HAP-1 (cell line): Measurements from ENCODE around the gene AGFG1.

Source experiments
- DNase-seq, 2 experiments: peaks; one replicate each; pipeline ENCODE4 v3.0.0-alpha.2; 2016 to 2020; ENCODE audit warnings: low spot score in 2 of 2
- H3K27me3 ChIP-seq: fragments of 250-450 bp; sonication (Bioruptor Pico); 2 replicates; pipeline ENCODE4 v1.5.1; 2020; ENCODE audit warnings: low read depth, mild to moderate bottlenecking, moderate library complexity
- H3K36me3 ChIP-seq: fragments of 250-450 bp; sonication (Bioruptor Pico); replicated peaks from 2 replicates; pipeline ENCODE4 v1.5.1; 2020; ENCODE audit warnings: mild to moderate bottlenecking
- H3K4me1 ChIP-seq: fragments of 250-450 bp; sonication (Bioruptor Pico); 2 replicates; pipeline ENCODE4 v1.5.1; 2020; ENCODE audit warnings: mild to moderate bottlenecking
- H3K4me3 ChIP-seq: fragments of 250-450 bp; sonication (Bioruptor Pico); 2 replicates; pipeline ENCODE4 v1.5.1; 2020; ENCODE audit warnings: mild to moderate bottlenecking, moderate library complexity
- H3K9me3 ChIP-seq: fragments of 250-450 bp; sonication (Bioruptor Pico); 2 replicates; pipeline ENCODE4 v1.5.1; 2020; ENCODE audit warnings: mild to moderate bottlenecking, moderate library complexity
- in situ Hi-C: fragments of 300-500 bp; cut with MboI; formaldehyde crosslinking; loops from 3 replicates; pipeline ENCODE4 v1.14.3; 2020; ENCODE audit warnings: low sequenced_read_pairs, inconsistent platforms, mixed read lengths

The AGFG1 gene

DNA sequence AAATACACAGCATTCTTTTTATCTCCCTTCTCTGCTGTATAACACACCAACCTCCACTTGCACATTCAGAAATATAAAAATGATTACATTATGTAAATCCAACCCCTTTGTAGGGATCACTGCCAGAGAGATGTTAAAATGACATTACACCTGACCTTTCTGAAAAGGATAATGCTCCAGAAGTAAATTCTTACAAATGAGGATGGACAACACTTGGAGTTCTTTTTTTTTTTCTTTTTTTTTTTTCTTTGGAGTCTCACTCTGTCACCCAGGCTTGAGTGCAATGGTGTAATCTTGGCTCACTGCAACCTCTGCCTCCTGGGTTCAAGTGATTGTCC, 20.3 kb upstream of the AGFG1 start:
- Histone ChIP-seq H3K9me3 (no peaks in the 10 kb centered on the region), H3K36me3 (no peaks in the 10 kb centered on the region), H3K27me3 (no peaks in the 10 kb centered on the region), H3K4me3 (no peak overlapping the region), H3K4me1 (no peaks in the 10 kb centered on the region)
- no peak for DNase-seq
- in situ Hi-C loops = loop anchor here (25.0 kb wide), 1 partner anchor 314 kb away; no protein-coding TSS in a partner anchor

DNA sequence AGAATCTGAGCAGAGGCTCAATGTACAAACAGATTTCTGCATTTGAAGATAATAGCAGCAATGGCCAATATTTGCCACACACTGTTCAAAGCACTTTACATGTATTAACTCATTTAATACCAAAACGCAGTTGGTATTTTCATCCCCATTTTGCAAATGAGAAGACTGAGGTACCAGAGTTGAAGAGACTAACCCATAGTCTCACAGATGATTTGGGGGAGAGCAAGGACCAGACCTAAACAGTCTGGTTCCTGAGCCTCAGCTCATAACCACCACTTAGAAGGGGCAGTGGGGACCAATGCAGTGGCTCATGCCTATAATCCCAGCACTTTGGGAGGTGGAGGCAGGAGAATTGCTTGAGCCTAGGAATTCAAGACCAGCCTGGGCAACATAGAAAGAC, 18.1 kb upstream of the AGFG1 start:
- in situ Hi-C loops = loop anchor here (25.0 kb wide), 1 partner anchor 317 kb away; no protein-coding TSS in a partner anchor
- no peaks in the 10 kb centered on the region for H3K9me3 ChIP-seq
- no peak overlapping the region for H3K4me3 ChIP-seq
- no peaks in the 10 kb centered on the region for H3K27me3 ChIP-seq
- H3K4me1 ChIP-seq = no peaks in the 10 kb centered on the region
- DNase-seq = no peak
- no peaks in the 10 kb centered on the region for H3K36me3 ChIP-seq

DNA sequence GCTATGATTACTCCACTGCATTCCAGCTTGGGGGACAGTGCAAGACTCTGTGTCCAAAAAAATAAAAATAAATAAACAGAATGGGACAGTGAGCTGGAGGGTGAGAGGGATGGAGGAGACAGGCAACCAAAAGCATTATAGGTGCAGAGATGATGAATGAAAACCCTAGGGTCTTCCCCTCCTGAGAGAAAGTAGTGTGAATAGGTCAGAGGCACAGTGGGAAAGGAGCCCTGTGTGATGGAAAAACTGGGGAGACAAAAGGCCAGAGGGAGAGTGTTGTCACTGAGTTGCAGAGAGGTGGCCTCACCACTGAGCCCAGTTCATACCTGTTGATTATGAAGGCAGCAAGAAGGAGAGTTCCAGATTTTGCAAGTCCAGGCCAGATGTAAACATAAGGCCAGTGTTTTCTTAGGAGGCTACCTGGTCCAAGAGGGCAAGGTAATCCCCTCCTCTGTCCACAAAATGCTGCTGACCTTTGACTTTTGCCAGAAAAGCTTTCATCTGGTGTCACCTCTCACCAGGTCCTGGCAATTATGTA, 17.6 kb upstream of the AGFG1 start:
- no peak for DNase-seq
- in situ Hi-C loops = loop anchor here (25.0 kb wide), 1 partner anchor 317 kb away; no protein-coding TSS in a partner anchor
- no peak overlapping the region for H3K4me3 ChIP-seq
- no peaks in the 10 kb centered on the region for H3K36me3 ChIP-seq
- no peaks in the 10 kb centered on the region for H3K9me3 ChIP-seq
- no peaks in the 10 kb centered on the region for H3K4me1 ChIP-seq
- no peaks in the 10 kb centered on the region for H3K27me3 ChIP-seq

DNA sequence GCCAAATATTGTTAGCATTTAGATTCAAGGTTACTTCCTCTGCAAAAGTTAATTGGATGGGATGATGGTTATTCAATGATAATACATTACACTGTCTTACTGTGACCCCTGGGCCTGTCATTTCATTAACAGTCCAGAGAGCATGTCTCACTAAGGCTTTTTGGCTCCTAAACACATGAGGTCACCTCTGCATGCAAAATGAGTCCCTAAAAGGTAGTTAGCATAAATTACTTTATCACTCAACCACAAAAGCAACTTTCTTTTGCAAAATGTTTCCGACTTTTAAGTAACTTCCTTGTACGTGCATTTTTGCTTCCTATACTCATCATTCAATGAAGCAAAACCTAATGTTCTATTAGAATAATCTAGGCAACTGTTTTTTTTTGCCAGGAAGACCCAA, 16.8 kb upstream of the AGFG1 start:
- Histone ChIP-seq H3K27me3 (no peaks in the 10 kb centered on the region), H3K9me3 (no peaks in the 10 kb centered on the region), H3K4me1 (no peaks in the 10 kb centered on the region), H3K4me3 (no peak overlapping the region), H3K36me3 (no peaks in the 10 kb centered on the region)
- no peak for DNase-seq
- in situ Hi-C loops = loop anchor here (25.0 kb wide), 1 partner anchor 318 kb away; no protein-coding TSS in a partner anchor

DNA sequence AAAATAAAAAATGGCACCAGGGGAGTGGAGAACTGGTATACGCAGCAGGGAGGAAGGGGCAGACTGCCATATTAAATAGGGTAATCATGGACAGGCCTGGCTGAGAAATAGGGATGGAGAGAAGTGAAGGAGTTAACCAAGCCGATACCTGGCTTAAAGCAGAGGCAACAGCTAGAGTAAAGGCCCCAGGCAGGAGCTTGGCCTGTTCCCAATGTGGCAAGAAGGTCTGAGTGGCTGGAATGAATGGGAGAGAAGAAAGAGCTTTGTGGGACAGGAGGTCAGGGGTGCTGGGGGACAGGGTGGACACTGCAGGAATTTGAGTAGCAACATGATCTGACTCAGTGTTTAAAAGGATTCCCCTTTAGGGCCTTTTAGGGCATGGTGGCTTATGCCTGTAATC, 15.9 kb upstream of the AGFG1 start:
- no peaks in the 10 kb centered on the region for H3K36me3 ChIP-seq
- DNase-seq = no peak
- in situ Hi-C loops = loop anchor here (25.0 kb wide), 1 partner anchor 319 kb away; no protein-coding TSS in a partner anchor
- H3K4me1 ChIP-seq = no peaks in the 10 kb centered on the region
- H3K9me3 ChIP-seq = no peaks in the 10 kb centered on the region
- no peaks in the 10 kb centered on the region for H3K27me3 ChIP-seq
- no peak overlapping the region for H3K4me3 ChIP-seq

DNA sequence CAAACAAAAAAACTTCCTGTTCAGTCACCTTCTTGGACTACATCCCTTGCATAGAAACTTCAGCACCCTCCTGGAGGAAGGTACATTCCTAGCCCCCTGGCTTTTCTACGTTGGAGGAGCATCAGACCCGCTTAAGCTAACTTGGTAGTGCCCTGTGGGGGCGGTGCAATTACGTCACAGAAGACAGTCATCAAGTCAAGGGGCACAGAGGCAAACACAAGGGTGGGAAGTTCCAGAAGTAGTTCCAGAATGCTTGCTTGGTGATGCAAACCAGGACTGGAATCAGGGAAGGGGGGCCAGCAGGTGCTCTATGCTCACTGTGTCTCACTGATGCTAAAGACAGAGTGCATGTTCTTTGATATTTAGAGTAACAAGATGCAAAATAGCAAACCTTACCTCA, 15.2 kb upstream of the AGFG1 start:
- DNase-seq = no peak

DNA sequence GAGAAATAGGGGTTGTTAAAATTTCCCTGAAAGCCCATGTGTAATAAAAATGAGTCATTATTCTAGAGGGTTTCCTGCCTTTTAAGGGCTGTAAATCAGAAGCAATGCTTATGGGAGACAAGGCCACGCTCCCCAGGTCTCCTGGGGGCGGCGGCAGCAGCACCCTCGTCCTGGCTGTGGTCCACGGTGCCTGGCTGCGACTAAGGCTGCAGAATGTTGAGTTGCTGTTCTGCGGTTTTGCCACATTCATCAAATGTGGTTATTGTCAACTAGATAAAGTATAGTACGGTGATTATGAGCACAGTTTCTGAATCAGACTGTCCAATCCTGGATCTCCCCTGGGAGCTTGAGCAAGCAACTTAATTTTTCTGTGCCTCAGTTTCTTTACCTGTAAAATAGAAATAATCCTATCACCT, 11.9 kb upstream of the AGFG1 start:
- in situ Hi-C loops = loop anchor here (25.0 kb wide), 1 partner anchor 323 kb away; no protein-coding TSS in a partner anchor
- Histone ChIP-seq H3K9me3 (no peaks in the 10 kb centered on the region), H3K4me1 (no peaks in the 10 kb centered on the region), H3K36me3 (no peaks in the 10 kb centered on the region), H3K4me3 (no peak overlapping the region), H3K27me3 (no peaks in the 10 kb centered on the region)
- no peak for DNase-seq

More for the DNA sequence above, 15.2 kb upstream of the AGFG1 start:
- no peaks in the 10 kb centered on the region for H3K36me3 ChIP-seq
- H3K4me3 ChIP-seq = no peak overlapping the region
- in situ Hi-C loops = loop anchor here (25.0 kb wide), 1 partner anchor 319 kb away; no protein-coding TSS in a partner anchor
- H3K4me1 ChIP-seq = no peaks in the 10 kb centered on the region
- no peaks in the 10 kb centered on the region for H3K9me3 ChIP-seq
- no peaks in the 10 kb centered on the region for H3K27me3 ChIP-seq

DNA sequence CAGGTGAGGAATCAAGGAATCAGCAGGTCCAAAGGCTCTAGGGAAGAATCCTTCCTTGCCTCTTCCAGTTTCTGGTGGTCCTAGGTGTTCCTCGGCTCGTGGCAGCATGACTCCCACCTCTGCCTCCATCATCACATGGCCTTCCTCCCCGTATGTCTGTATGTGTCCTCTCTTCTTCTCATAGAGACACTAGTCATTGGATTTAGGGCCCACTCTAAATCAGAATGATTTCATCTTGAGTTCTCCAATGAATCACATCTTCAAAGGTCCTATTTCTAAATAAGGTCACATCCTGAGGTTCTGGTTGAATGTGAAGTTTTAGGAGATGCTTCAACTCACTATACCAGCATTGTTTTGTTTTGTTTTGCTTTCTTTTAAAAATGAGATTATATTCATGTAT, 11.1 kb upstream of the AGFG1 start:
- Histone ChIP-seq H3K4me3 (no peak overlapping the region), H3K36me3 (no peaks in the 10 kb centered on the region), H3K9me3 (no peaks in the 10 kb centered on the region), H3K4me1 (no peaks in the 10 kb centered on the region), H3K27me3 (no peaks in the 10 kb centered on the region)
- DNase-seq = no peak
- in situ Hi-C loops = loop anchor here (25.0 kb wide), 1 partner anchor 324 kb away; no protein-coding TSS in a partner anchor

DNA sequence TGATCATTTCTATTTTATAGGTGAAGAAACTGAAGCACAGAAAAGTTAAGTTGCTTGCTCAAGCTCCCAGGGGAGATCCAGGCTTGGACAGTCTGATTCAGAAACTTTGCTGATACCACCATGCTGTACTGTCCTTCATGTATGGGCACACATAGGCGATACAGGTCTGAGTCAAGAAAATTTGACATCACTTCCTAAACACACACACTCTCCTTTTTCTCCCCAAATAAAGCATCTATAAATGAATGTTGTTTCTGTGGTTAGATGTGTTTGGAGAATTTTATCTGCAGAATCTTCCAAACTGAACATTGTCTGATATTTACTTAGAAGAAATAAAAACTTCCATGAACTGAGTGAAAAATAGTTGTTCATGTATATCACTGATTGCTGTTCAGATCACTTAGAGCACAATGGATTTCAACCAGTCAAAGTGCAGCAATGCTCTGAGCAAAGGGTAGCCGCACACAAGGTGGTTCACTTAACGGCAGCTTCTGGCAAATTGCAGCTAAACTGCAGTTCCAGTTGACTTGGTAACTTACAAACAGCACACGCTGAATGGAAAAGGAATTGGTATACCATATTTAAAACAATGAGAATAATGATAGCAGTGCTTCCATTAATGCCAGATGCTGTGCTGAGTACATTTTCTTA, 10.0 kb upstream of the AGFG1 start:
- in situ Hi-C loops = loop anchor here (25.0 kb wide), 1 partner anchor 325 kb away; no protein-coding TSS in a partner anchor
- Histone ChIP-seq H3K4me1 (no peaks in the 10 kb centered on the region), H3K36me3 (no peaks in the 10 kb centered on the region), H3K9me3 (no peaks in the 10 kb centered on the region), H3K4me3 (no peak overlapping the region), H3K27me3 (no peaks in the 10 kb centered on the region)
- no peak for DNase-seq

DNA sequence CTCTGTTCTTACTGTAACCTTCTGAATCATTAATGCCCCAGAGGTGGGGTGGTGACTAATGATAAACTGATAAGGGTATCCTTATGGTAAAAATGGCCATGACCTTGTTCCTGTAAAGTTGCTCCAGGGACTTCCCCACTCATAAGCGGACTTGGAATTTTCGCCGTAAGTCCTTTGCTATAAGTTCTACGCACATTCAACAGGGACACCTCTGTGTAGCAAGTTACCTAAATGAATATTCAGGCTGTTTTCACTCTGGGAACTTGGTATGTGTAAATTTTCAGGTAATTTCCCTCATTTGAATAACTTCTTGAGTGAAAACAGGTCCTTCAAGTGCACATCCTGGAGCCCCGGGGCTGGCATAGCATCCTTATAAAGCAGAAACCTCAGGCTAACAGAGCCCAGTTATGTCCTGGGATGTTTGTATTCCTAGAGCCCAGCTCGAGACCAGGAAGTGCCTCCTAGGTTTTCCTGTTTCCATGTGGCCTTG, 9.4 kb upstream of the AGFG1 start:
- in situ Hi-C loops = loop anchor here (25.0 kb wide), 1 partner anchor 325 kb away; no protein-coding TSS in a partner anchor
- Histone ChIP-seq H3K4me3 (no peak overlapping the region), H3K36me3 (no peaks in the 10 kb centered on the region), H3K9me3 (no peaks in the 10 kb centered on the region), H3K4me1 (no peaks in the 10 kb centered on the region), H3K27me3 (no peaks in the 10 kb centered on the region)
- no peak for DNase-seq

DNA sequence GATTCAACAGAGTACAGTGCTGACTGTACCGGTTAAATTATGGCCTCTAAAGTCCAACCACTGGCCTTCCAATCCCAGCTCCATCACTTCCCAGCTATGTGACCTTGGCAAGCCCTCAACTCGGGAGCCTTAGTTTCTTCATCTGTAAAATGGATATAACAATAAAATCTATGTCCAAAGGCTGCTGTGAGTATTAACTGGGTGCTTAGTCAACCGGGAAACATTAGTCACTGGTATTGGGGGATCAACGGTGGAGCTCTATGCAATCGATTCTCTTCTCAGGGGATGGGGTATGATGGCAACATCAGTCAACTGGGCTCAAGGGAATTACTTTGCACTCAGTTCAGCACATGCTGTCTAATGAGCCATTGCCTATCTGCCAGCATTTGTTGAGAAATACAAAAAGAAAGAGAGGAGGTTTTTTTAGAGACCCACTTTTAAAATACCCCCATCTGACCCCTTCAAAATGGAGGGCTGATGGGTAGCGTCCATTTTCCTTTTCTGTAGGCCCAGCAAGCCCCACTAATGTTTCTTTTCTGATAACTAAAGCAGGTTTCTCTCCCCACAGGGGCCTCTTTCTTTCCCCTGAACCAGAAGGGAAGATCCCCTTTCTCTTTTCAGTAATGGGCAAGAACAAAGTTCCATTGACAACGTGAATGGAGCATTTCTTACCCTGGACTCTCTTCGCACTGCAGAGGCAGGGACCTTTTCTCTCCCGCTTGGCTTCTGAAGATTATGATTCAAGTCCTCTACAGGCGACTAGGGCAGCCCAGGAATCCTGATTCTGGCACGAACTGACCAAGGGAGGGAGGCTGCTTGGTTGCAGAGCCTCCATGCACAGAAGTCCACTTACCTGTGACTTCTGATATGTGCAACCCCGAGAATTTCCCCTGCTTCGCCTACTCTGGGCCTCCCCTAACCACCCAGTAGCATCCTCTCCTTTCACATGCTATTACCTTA, 8.7 kb upstream of the AGFG1 start:
- no peaks in the 10 kb centered on the region for H3K27me3 ChIP-seq
- H3K9me3 ChIP-seq = no peaks in the 10 kb centered on the region
- no peaks in the 10 kb centered on the region for H3K36me3 ChIP-seq
- no peak overlapping the region for H3K4me3 ChIP-seq
- DNase-seq = no peak
- in situ Hi-C loops = loop anchor here (25.0 kb wide), 1 partner anchor 326 kb away; no protein-coding TSS in a partner anchor
- no peaks in the 10 kb centered on the region for H3K4me1 ChIP-seq

DNA sequence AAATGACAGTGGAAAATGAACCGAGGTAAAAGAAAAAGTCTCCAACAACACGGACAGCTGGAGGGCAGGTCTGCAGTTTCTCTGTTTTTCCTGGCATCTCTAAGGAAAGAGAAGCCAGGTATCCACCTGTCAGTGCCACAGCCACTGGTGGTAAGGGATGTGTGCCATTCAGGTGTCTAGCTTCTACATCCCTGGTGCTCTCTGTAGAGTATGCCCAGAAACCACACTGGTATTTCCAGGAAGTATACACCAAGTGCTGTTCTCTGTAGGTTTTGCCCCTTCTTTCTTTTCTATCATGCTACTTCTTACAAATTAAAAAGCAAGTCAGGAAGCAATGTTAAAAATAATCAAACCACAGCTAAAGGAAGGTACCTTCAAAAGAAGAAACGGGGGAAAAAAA, 7.6 kb upstream of the AGFG1 start:
- no peak for DNase-seq
- no peaks in the 10 kb centered on the region for H3K27me3 ChIP-seq
- no peaks in the 10 kb centered on the region for H3K9me3 ChIP-seq
- H3K4me3 ChIP-seq = no peak overlapping the region
- H3K36me3 ChIP-seq = no peaks in the 10 kb centered on the region
- in situ Hi-C loops = loop anchor here (25.0 kb wide), 1 partner anchor 327 kb away; no protein-coding TSS in a partner anchor
- H3K4me1 ChIP-seq = no peaks in the 10 kb centered on the region

DNA sequence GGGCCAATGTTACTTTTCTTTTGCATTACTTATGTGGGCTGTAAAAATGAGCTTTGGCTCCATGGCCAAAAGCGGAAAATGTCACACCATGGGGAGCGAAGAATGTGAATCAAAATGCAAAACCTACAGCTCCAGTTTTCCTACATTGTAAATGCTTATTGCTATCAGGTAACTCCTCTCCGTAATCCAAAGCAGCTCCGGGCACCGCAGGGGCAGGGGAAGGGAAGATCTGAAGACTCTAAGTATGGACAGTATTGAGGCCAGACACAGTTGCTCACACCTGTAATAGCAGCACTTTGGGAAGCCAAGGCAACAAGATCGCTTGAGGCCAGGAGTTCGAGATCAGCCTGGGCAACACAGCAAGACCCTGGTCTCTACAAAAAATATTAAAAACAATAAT, 7.1 kb upstream of the AGFG1 start:
- in situ Hi-C loops = loop anchor here (25.0 kb wide), 1 partner anchor 328 kb away; no protein-coding TSS in a partner anchor
- no peak for DNase-seq
- Histone ChIP-seq H3K4me3 (no peak overlapping the region), H3K9me3 (no peaks in the 10 kb centered on the region), H3K27me3 (no peaks in the 10 kb centered on the region), H3K36me3 (no peaks in the 10 kb centered on the region), H3K4me1 (no peaks in the 10 kb centered on the region)
